Retinal pigment epithelial cell (primary cell): ENCODE results near the gene GPR3.

ENCODE experiments used
- DNase-seq: peaks from one replicate; pipeline ENCODE4 v3.0.0-alpha.2; 2010; ENCODE audit warnings: low read depth
- H3K4me3 ChIP-seq: 2 replicates; pipeline ENCODE4 v1.5.1; 2011; ENCODE audit warnings: mild to moderate bottlenecking, low read length, control low read depth, moderate library complexity
- CTCF ChIP-seq: conservative IDR thresholded peaks from 2 replicates; pipeline ENCODE4 v1.5.1; 2011; ENCODE audit warnings: low read depth, low read length, control low read depth, inconsistent platforms

The GPR3 gene

DNA sequence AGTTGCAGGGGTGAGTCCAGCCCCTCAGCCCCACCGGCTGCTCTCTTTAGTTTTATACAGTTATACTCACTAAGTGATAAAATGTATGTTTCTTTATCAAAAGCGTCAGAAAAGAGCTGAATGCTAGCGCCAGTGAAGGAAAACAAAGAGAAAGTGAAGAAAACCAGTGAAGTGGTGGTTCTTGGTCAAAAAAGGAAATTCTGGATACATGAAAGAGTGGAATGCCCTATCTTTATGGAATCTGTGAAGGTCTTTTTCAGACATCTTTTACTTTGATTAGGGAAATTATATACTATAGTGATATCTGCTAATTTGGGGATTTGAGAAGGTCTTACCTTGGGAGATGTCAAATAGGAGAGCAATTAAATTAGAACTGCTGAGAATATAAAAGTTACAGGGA, 41.3 kb downstream of the GPR3 start:
- no peak for DNase-seq
- no peak overlapping the region for H3K4me3 ChIP-seq
- TF ChIP-seq CTCF = no peak

DNA sequence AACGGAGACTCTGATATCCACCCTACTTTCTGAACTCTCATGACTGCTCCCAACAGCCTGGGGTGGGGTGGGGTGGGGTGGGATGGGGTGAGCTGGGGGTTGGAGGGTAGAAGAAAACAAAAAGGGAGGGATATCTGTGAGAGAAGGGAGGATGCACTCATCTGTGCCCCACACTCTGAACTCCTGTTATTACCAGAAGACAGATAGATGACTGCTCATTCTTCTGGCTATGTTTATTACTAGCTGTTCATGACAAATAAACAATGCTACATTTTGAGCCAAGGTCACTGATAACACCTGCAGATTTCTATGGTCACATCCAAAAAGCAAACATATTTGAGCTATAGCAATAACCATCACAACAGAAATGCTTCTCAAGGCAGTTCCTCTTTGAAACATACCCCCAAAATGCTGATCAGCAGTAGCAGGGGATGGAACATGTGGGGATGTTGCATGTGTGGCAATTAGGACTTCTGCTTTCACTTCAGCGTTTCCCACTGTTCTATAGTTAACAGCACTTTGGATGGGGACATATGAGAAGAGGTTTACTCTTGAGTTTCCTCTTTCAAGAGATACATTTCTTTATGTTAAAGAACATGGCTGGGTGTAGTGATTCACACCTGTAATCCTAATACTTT, 43.3 kb downstream of the GPR3 start:
- DNase-seq = no peak
- no peak overlapping the region for H3K4me3 ChIP-seq
- TF ChIP-seq CTCF = no peak

DNA sequence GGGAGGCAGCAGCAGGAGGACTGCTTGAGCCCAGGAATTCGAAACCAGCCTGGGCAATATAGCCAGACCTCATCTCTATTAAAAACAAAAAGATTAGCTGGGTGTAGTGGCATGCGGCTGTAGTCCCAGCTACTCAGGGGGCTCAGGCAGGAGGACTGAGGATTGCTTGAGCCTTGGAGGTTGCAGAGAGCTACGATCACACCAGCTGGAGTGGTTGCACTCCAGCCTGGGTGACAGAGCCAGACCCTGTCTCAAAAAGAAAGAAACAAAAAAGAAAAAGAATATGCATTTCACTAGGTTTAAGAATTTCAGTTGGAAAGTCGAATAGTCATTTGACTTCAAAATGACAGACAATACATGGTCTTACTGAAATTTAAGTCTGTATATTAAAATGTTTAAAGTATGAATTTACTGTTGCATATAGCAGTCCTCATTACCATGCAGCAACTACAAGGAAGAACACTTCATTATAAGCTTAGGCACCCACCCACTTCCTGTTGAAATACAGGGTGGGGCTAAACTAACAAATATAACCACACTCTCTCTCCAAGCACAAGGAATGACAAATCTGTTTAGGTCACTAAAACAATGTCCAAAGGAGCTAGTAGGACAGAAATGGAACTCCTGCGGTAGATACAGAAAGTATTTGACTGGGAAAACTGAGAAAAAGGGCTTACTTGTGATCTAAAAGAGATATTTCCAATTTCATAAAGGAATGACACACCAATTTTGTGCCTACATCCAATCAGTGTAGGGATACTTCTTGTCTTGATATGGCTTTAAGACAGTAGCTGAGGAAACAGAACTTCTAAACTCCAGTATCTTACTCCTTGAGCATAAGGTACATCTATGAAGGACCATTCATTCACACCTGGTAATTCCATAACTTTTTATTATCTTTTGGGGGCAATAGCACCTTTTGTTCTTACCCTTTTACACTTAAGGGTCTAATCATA, 44.1 kb downstream of the GPR3 start:
- TF ChIP-seq CTCF = no peak
- DNase-seq = peak; percentile 17
- no peak overlapping the region for H3K4me3 ChIP-seq

- H3K4me3 ChIP-seq = no peak overlapping the region
- DNase-seq = no peak
- no peak for TF ChIP-seq CTCF
Measured at GRCh38 chr1:27438621-27439061, 46.2 kb downstream of the GPR3 start.

DNA sequence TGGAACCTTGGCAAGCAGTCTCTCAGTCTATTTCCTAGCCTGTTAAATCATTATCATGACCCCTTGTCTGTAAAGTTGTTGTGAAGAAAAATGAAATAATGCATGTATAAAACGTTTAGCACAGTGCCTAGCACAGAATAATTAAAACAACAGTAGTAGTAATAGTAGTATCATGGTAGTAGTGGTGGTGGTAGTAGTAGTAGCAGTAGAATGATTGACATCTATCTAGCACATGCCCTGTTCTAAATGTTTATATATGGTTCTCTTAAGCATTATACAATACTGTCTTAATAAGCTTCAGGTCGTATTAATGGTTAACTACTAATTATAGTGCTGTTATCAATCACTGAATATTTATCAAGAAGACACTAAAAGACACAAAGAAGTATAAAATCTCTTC, 46.7 kb downstream of the GPR3 start:
- no peak for DNase-seq
- no peak for TF ChIP-seq CTCF
- no peak overlapping the region for H3K4me3 ChIP-seq

DNA sequence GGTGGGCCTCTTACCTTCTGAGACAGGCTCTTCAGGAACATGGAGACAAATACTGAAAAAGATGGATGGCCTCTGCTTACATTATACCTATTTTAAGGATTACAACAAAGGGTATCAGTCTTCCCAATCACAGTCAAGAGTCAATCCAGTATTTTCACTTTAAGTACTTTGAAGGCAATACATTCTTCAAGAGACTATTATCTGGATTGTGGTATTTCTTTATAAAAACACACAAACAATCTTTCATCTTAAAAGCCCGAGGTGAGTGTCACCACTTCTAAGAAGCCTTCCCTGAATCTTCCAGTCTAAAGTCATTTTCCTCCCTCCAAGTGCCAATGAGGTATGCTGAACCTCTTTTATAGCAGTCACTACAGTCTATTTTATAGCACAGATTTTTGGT, 52.2 kb downstream of the GPR3 start:
- no peak overlapping the region for H3K4me3 ChIP-seq
- no peak for TF ChIP-seq CTCF
- no peak for DNase-seq
